ENCODE measurements around the gene CUL1.

Gene CUL1

GRCh38 chr7:148774471-148774870 is 75.8 kb downstream of the CUL1 start:
- Histone ChIP-seq H3K4me1 (ENCODE audit: insufficient read depth, low read length, severe bottlenecking) (peaks cover 25% of the 10 kb centered on the region), H3K79me2 (ENCODE audit: insufficient read depth, low read length) (no peaks in the 10 kb centered on the region), H2AFZ (ENCODE audit: low read length) (no peak overlapping the region), H3K9me2 (ENCODE audit: low read depth, low read length) (no peaks in the 10 kb centered on the region), H3K27ac (ENCODE audit: low read depth, low read length, poor library complexity, severe bottlenecking) (no peak overlapping the region), H3K9me3 (ENCODE audit: low read length) (no peaks in the 10 kb centered on the region), H3K4me2 (ENCODE audit: low read length) (no peak overlapping the region), H3K4me3 (ENCODE audit: low read depth, low read length, poor library complexity, severe bottlenecking) (no peak overlapping the region), H3K36me3 (ENCODE audit: insufficient read depth, low read length) (peaks cover 57% of the 10 kb centered on the region), H3K27me3 (ENCODE audit: insufficient read depth, low read length) (no peaks in the 10 kb centered on the region), H3F3A (ENCODE audit: insufficient read depth, low read length) (no peaks in the 10 kb centered on the region), H4K20me1 (ENCODE audit: insufficient read depth, low read length) (no peaks in the 10 kb centered on the region), H3K9ac (ENCODE audit: low read length) (no peak overlapping the region)
- TF ChIP-seq EZH2 (IDR thresholded peaks at IDR 0.05; ENCODE audit: borderline replicate concordance, low read length): no peak

GRCh38 chr7:148782757-148783456 is 84.2 kb downstream of the CUL1 start:
- no peaks in the 10 kb centered on the region for H3F3A ChIP-seq (ENCODE audit: insufficient read depth, low read length)
- peaks cover 61% of the 10 kb centered on the region for H3K36me3 ChIP-seq (ENCODE audit: insufficient read depth, low read length)
- no peak overlapping the region for H3K4me3 ChIP-seq (ENCODE audit: low read depth, low read length, poor library complexity, severe bottlenecking)
- H4K20me1 ChIP-seq (ENCODE audit: insufficient read depth, low read length): no peaks in the 10 kb centered on the region
- H3K9me3 ChIP-seq (ENCODE audit: low read length): no peaks in the 10 kb centered on the region
- no peak overlapping the region for H2AFZ ChIP-seq (ENCODE audit: low read length)
- no peak overlapping the region for H3K27ac ChIP-seq (ENCODE audit: low read depth, low read length, poor library complexity, severe bottlenecking)
- TF ChIP-seq CTCF (IDR thresholded peaks at IDR 0.05; ENCODE audit: low read length): no peak
- TF ChIP-seq EZH2 (IDR thresholded peaks at IDR 0.05; ENCODE audit: borderline replicate concordance, low read length): no peak
- H3K4me1 ChIP-seq (ENCODE audit: insufficient read depth, low read length, severe bottlenecking): no peaks in the 10 kb centered on the region
- no peak overlapping the region for H3K9ac ChIP-seq (ENCODE audit: low read length)
- H3K27me3 ChIP-seq (ENCODE audit: insufficient read depth, low read length): no peaks in the 10 kb centered on the region
- no peaks in the 10 kb centered on the region for H3K9me2 ChIP-seq (ENCODE audit: low read depth, low read length)
- no peak overlapping the region for H3K4me2 ChIP-seq (ENCODE audit: low read length)
- no peaks in the 10 kb centered on the region for H3K79me2 ChIP-seq (ENCODE audit: insufficient read depth, low read length)

- Histone ChIP-seq H3K9me3 (ENCODE audit: low read length) (no peaks in the 10 kb centered on the region), H3K4me2 (ENCODE audit: low read length) (no peak overlapping the region), H3K27me3 (ENCODE audit: insufficient read depth, low read length) (no peaks in the 10 kb centered on the region), H3K9ac (ENCODE audit: low read length) (no peak overlapping the region), H3K9me2 (ENCODE audit: low read depth, low read length) (no peaks in the 10 kb centered on the region), H4K20me1 (ENCODE audit: insufficient read depth, low read length) (no peaks in the 10 kb centered on the region), H3K27ac (ENCODE audit: low read depth, low read length, poor library complexity, severe bottlenecking) (no peak overlapping the region), H3K79me2 (ENCODE audit: insufficient read depth, low read length) (no peaks in the 10 kb centered on the region), H2AFZ (ENCODE audit: low read length) (no peak overlapping the region), H3K4me1 (ENCODE audit: insufficient read depth, low read length, severe bottlenecking) (no peaks in the 10 kb centered on the region), H3F3A (ENCODE audit: insufficient read depth, low read length) (no peaks in the 10 kb centered on the region), H3K4me3 (ENCODE audit: low read depth, low read length, poor library complexity, severe bottlenecking) (no peak overlapping the region), H3K36me3 (ENCODE audit: insufficient read depth, low read length) (peaks cover 71% of the 10 kb centered on the region)
- no peak for TF ChIP-seq EZH2 (IDR thresholded peaks at IDR 0.05; ENCODE audit: borderline replicate concordance, low read length)
- no peak for TF ChIP-seq CTCF (IDR thresholded peaks at IDR 0.05; ENCODE audit: low read length)
Observed at GRCh38 chr7:148783801-148784527, 85.3 kb downstream of the CUL1 start.

Measured in OCI-LY1 (cell line).